BE2C (cell line): ENCODE results near the gene USP37.
A peak's percentile ranks its signal among the peaks of the same experiment; 100 is the strongest.

Experiments
- DNase-seq: peaks from one replicate; pipeline ENCODE4 v3.0.0-alpha.2; 2020
- H3K27me3 ChIP-seq: fragments of 250-450 bp; sonication (Bioruptor Pico); 2 replicates; pipeline ENCODE4 v1.5.1; 2020; ENCODE audit warnings: mild to moderate bottlenecking
- H3K36me3 ChIP-seq: fragments of 250-450 bp; sonication (Bioruptor Pico); 2 replicates; pipeline ENCODE4 v1.5.1; 2020; ENCODE audit warnings: mild to moderate bottlenecking
- H3K4me1 ChIP-seq: fragments of 250-450 bp; sonication (Bioruptor Pico); 2 replicates; pipeline ENCODE4 v1.5.1; 2020
- H3K4me3 ChIP-seq: 2 replicates; pipeline ENCODE4 v1.5.1; 2011; ENCODE audit warnings: low read depth, low read length
- H3K9me3 ChIP-seq: fragments of 250-450 bp; sonication (Bioruptor Pico); 2 replicates; pipeline ENCODE4 v1.5.1; 2020
- TF ChIP-seq, protein P1 (sequence below): IDR thresholded peaks from 2 replicates; pipeline ENCODE4 v1.5.1; 2012; ENCODE audit warnings: mild to moderate bottlenecking, low read depth, low read length

Gene USP37

DNA sequence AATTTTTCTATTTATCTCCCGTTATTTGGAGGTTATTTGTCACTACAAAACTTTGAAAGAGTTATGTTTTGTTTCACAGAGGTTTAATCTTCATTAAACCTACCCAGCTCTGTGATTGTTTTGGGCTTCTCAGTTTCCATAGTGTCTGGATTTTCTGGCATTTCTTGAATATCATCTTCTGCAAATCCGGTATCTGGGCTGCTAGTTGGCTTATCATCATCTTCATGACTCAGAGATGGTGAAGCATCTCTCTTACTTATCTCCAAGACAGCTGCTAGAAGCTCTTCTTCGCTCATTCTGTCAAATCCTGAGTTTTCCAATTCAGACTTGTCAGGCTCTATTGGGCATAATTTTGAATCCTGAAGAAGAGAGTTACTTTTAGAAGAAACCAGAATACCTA is 93.6 kb downstream of the USP37 start:
- Histone ChIP-seq H3K4me1 (no peaks in the 10 kb centered on the region), H3K4me3 (no peak overlapping the region), H3K27me3 (no peaks in the 10 kb centered on the region), H3K36me3 (peaks cover 44% of the 10 kb centered on the region), H3K9me3 (no peaks in the 10 kb centered on the region)
- DNase-seq: no peak
- TF ChIP-seq, protein P1, sequence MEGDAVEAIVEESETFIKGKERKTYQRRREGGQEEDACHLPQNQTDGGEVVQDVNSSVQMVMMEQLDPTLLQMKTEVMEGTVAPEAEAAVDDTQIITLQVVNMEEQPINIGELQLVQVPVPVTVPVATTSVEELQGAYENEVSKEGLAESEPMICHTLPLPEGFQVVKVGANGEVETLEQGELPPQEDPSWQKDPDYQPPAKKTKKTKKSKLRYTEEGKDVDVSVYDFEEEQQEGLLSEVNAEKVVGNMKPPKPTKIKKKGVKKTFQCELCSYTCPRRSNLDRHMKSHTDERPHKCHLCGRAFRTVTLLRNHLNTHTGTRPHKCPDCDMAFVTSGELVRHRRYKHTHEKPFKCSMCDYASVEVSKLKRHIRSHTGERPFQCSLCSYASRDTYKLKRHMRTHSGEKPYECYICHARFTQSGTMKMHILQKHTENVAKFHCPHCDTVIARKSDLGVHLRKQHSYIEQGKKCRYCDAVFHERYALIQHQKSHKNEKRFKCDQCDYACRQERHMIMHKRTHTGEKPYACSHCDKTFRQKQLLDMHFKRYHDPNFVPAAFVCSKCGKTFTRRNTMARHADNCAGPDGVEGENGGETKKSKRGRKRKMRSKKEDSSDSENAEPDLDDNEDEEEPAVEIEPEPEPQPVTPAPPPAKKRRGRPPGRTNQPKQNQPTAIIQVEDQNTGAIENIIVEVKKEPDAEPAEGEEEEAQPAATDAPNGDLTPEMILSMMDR: no peak

DNA sequence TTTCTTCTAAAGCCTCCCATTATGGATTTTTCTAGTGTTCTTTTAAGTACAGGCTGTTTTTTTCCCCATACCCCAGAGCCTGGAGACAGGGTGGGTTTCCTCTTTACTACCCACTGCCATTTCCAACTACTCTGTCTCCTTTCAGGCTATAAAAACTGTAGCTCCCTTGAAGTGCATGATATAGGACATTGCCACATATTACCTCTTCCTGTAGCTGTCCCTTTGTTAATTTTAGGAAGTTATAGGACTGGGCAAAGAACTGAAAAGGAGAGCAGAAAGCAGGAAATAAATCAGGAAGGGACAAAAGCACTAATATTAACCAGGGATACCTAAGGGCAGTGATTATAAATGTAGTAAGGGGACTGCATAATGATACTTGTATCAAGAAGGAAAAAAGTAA is 95.2 kb downstream of the USP37 start:
- Histone ChIP-seq H3K4me3 (no peak overlapping the region), H3K9me3 (no peaks in the 10 kb centered on the region), H3K27me3 (no peaks in the 10 kb centered on the region), H3K36me3 (peaks cover 44% of the 10 kb centered on the region), H3K4me1 (no peaks in the 10 kb centered on the region)
- DNase-seq: no peak
- TF ChIP-seq, protein P1: no peak

DNA sequence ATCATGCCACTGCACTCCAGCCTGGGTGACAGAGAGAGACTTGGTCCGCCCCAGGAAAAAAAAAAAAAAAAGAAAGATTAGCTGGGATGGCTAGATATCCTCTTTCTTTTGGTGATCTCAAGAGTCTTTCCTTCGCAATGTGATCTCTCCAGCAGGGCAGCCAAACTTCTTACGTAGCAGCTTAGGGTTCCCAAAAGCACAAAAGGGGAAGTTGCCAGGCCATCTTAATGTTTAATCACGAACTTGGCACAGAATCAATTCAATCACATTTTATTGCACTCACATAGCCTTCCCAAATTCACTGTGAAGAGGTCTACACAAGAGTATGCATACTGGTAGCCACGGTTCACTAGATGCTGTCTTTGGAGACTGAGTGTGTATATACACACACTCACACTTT is 96.2 kb downstream of the USP37 start:
- Histone ChIP-seq H3K27me3 (no peaks in the 10 kb centered on the region), H3K4me1 (no peaks in the 10 kb centered on the region), H3K4me3 (no peak overlapping the region), H3K36me3 (peaks cover 44% of the 10 kb centered on the region), H3K9me3 (no peaks in the 10 kb centered on the region)
- TF ChIP-seq, protein P1: no peak
- no peak for DNase-seq

DNA sequence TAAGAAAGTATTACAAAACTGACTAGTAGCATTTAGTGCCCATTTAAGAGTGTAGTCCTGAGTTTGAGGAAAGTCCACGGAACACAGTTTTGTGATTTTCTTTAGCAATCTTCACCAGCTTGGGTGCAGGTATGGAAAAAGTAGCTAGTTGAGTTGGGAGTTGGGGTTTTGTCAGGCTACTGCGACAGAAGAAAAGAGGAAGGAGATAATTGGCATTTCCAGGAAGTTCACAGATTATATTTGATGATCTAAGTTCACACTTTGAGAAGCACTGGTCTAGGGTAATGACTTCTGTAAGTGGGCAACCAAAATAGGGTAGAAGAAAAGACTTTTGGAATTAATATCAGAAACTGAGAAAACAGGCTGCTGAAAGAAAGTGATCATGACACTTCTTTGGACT is 97.1 kb downstream of the USP37 start:
- H3K4me1 ChIP-seq: no peaks in the 10 kb centered on the region
- H3K27me3 ChIP-seq: no peaks in the 10 kb centered on the region
- no peaks in the 10 kb centered on the region for H3K9me3 ChIP-seq
- H3K4me3 ChIP-seq: no peak overlapping the region
- no peak for DNase-seq
- peaks cover 38% of the 10 kb centered on the region for H3K36me3 ChIP-seq
- TF ChIP-seq, protein P1: no peak

DNA sequence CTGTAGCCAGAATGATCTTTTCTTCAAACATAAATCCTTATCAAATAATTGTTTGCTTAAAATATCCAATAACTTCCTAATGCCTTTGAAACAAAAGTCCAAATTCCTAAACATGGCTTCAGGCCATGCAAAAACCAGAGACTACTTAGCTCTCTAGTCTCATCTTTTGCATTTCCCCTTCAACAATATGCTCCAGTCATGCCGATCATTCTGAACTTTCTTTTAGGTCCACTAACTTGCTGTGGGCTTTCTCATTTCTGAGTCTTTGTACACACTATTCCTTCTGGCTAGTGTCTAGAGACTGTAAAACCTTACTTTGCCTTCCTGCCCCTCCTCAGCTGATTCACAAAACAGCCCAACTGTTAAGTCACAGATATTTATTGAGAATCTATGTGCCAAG is 97.7 kb downstream of the USP37 start:
- H3K4me1 ChIP-seq: no peaks in the 10 kb centered on the region
- no peak overlapping the region for H3K4me3 ChIP-seq
- no peaks in the 10 kb centered on the region for H3K27me3 ChIP-seq
- no peak for DNase-seq
- no peaks in the 10 kb centered on the region for H3K9me3 ChIP-seq
- peaks cover 34% of the 10 kb centered on the region for H3K36me3 ChIP-seq
- TF ChIP-seq, protein P1: no peak

DNA sequence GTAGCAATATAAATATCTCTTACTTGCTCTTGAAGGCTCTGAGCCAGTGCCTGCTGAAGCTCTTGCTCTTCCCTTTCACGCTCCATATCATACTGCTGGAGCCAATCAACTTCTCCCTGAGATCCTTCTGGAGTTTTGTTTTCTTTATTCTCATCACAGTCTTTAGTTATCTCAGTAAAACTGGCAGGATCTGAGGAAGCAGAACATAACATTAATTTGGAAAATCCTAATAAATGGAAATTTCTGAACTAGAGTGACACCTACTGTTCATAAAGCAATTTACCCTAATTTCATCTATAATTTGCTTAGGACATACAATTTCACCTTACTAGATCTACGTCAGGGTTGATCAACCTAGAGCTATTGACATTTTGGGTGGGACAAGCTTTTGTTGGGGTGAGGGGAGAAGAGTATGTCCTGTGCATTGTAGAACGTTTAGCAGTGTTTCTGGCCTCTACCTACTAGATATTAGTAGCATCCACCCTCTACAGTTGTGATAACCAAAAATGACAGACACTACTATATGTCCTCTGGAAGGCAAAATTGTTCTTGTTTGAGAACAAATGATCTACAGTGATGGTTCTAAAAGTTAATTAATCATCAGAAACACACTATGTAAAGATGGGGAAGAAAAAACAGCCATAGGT is 102.0 kb downstream of the USP37 start:
- Histone ChIP-seq H3K4me3 (no peak overlapping the region), H3K36me3 (peaks cover 38% of the 10 kb centered on the region), H3K4me1 (no peaks in the 10 kb centered on the region), H3K9me3 (no peaks in the 10 kb centered on the region), H3K27me3 (no peaks in the 10 kb centered on the region)
- DNase-seq: no peak
- TF ChIP-seq, protein P1: peak; percentile 49
